Fibroblast of pulmonary artery (primary cell): ENCODE measurements around the gene SELENOO.

ENCODE experiments used
- DNase-seq: peaks from one replicate; pipeline ENCODE4 v3.0.0-alpha.2; 2010; ENCODE audit warnings: low read depth
- H3K4me3 ChIP-seq: replicated peaks from 2 replicates; pipeline ENCODE4 v1.5.1; 2011; ENCODE audit warnings: low read depth, mild to moderate bottlenecking, control low read depth, low read length, moderate library complexity
- TF ChIP-seq, protein P1 (sequence below): IDR thresholded peaks from 2 replicates; pipeline ENCODE4 v1.5.1; 2011; ENCODE audit warnings: mild to moderate bottlenecking, control low read depth, low read length, inconsistent platforms; ENCODE audit errors: missing control alignments

SELENOO gene

DNA sequence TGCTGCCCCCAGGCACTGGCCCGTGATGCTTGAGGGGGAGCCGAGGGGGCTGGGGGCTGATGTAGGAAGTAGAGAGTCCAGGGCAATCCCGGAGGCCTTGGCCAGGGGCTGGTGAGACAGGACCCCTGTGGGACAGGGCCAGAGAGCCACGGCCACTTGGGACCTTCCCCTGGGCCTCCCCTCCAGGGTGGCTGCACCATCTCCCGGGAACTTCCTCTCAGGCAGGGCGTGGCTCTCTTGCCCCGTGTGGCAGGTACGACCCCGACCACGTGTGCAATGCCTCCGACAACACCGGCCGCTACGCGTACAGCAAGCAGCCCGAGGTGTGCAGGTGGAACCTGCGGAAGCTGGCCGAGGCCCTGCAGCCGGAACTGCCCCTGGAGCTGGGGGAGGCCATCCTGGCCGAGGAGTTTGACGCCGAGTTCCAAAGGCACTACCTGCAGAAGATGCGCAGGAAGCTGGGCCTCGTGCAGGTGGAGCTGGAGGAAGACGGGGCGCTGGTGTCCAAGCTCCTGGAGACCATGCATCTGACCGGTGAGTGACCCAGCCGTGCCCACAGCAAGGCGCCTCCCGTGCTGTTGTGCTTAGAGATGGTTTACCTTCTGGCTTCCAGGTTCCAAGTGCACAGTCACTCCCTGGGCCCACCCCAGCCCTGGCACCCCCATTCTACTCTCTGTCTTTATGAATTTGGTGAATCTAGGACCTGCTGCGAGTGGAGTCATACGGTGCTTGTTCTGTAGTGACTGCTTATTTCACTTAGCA lies 9.7 kb downstream of the SELENOO start:
- no peak overlapping the region for H3K4me3 ChIP-seq
- no peak for DNase-seq
- TF ChIP-seq, protein P1, sequence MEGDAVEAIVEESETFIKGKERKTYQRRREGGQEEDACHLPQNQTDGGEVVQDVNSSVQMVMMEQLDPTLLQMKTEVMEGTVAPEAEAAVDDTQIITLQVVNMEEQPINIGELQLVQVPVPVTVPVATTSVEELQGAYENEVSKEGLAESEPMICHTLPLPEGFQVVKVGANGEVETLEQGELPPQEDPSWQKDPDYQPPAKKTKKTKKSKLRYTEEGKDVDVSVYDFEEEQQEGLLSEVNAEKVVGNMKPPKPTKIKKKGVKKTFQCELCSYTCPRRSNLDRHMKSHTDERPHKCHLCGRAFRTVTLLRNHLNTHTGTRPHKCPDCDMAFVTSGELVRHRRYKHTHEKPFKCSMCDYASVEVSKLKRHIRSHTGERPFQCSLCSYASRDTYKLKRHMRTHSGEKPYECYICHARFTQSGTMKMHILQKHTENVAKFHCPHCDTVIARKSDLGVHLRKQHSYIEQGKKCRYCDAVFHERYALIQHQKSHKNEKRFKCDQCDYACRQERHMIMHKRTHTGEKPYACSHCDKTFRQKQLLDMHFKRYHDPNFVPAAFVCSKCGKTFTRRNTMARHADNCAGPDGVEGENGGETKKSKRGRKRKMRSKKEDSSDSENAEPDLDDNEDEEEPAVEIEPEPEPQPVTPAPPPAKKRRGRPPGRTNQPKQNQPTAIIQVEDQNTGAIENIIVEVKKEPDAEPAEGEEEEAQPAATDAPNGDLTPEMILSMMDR: no peak

DNA sequence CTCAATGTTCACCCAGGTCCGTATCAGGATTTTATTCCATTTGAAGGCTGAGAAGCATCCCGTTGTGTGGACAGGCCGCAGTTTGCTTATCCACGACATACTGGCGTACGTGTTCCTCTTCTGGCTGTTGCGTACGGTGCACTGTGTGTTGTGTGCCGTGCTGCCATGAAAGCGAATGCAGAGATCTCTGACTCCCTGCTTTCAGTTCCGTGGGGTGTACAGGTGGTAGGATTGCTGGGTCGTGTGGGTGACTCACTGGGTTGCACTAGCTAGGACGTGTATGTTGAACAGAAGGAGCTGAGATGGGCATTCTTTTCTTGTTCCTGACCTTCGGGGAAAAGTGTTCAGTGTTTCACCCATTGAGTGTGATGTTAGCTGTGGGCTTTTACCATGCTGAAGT lies 10.3 kb downstream of the SELENOO start:
- H3K4me3 ChIP-seq: no peak overlapping the region
- TF ChIP-seq, protein P1: no peak
- DNase-seq: no peak

DNA sequence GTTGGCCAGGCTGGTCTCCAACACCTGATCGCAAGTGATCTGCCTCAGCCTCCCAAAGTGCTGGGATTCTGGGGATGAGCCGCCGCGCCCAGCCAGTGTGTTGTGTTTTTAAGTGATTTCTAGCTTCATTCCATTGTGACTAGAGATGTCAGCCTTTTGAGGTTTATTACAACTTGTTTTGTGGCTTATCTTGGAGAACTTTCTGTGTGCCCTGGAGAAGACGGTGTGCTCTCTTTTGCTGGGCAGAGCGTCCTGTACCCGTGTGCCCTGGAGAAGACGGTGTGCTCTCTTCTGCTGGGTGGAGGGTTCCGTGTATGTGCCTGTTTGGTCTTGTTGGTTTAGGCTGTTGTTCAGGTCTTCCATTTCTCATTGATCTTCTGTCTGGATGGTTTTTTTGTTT lies 12.5 kb downstream of the SELENOO start:
- TF ChIP-seq, protein P1: no peak
- no peak overlapping the region for H3K4me3 ChIP-seq
- DNase-seq: no peak

DNA sequence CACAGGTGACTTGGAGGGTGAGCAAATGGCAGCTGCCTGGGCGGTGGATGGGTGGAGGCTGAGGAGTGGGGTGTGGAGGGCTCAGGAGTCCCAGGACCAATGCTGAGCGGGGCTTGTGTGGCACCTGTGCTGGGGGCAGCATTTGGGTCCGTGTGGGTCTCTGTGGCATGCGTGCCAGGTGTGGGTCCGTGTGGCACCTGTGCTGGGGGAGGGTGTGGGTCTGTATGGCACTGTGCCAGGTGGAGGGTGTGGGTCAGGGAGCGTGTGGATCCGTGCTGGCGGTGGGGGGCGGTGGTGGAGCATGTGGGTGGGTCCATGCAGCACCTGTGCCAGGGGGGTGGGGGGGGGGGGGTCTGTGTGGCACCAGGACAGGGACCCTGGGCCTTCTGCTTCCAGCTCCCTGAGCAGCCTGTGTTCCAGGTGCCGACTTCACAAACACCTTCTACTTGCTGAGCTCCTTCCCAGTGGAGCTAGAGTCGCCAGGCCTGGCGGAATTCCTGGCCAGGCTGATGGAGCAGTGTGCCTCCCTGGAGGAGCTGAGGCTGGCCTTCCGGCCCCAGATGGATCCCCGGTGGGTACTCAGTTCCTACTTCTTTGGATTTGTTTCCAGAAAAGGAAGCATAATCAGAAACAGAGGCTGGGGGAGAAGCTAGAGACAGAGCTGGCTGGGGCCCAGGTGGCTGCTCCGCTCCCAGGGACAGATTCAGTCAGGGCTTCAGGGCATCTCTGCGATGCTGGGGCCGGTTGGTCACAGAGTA lies 14.7 kb downstream of the SELENOO start:
- H3K4me3 ChIP-seq: no peak overlapping the region
- DNase-seq: no peak
- TF ChIP-seq, protein P1: no peak

DNA sequence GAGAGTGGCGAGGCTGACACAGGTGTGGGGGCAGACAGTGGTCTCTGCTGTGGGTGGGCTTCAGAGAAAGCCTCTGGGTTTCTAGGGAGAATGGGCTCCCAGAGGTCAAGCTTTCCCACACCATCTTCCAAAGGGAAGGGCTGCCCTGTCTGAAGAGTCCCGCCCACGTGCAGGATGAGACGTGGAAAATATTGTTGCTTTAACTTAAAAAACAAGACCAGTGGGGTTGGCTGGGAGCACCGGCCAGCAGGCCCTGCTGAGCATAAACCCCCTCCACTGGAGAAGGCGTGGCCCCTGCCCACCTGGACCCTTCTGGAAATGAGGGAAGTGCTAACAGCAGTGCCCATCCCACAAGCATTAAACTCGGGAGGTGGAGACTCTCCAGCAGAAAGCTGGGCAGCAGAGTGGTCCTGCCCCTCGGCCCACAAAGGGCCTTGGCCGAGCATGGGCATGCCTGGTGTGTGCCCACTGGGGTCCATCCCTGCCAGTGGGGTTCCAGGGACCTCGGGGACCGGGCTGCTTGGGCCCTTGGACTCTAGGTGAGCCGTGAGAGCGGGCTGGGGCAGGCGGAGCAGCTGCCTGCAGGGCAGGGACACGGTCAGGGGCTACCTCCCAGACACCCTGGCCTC lies 15.4 kb downstream of the SELENOO start:
- TF ChIP-seq, protein P1: no peak
- no peak for DNase-seq
- no peak overlapping the region for H3K4me3 ChIP-seq

DNA sequence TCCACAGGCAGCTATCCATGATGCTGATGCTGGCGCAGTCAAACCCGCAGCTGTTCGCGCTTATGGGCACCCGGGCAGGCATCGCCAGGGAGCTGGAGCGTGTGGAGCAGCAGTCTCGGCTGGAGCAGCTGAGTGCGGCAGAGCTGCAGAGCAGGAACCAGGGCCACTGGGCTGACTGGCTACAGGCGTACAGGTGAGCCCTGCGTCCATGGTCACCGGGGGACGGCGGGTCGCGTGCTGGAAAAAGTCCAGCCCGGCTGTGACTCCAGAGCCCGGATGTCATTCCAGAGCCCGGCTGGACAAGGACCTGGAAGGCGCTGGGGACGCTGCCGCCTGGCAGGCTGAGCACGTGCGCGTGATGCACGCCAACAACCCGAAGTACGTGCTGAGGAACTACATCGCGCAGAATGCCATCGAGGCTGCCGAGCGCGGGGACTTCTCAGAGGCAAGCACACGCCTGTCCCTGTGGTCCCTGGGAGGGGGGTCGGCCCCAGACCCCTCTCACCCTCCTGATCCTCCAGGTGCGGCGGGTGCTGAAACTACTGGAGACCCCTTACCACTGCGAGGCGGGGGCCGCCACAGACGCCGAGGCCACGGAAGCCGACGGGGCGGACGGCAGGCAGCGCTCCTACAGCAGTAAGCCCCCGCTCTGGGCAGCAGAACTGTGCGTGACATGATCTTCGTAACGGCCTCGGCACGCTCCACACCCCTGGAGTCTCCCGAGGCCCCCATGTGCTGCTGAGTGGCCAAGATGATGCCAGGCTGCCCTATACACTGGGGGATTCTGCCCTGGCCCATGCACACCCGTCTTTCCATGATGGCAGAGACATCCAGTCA lies 16.1 kb downstream of the SELENOO start:
- no peak overlapping the region for H3K4me3 ChIP-seq
- TF ChIP-seq, protein P1: no peak
- no peak for DNase-seq
